GM12878 (cell line): ENCODE data around the gene STPG3. TPM values are rescaled to one million over a fixed set of nuclear protein-coding genes. Genes with fewer than 3 reads are reported as not detected.

Experiments used
- ATAC-seq: fragments of 200-7000 bp; cut with Tn5 transposase; 3 replicates; pipeline ENCODE4 v1.9.1; 2020; ENCODE audit warnings: mild to moderate bottlenecking, moderate library complexity
- BruUV-seq: library from RNA; stranded (reverse); fragments of 400-500 nt; replicated peaks from 2 replicates; lab custom pipeline; 2021; lab: Mats Ljungman, UMichigan
- CTCF ChIA-PET: fragments of 300-600 bp; sonication (Branson Sonifier 250); formaldehyde crosslinking; extraction: SDS; loops from one replicate; lab custom pipeline; 2021; ENCODE audit warnings: inconsistent platforms; lab: Yijun Ruan, JAX
- POLR2A ChIA-PET: fragments of 350-600 bp; formaldehyde crosslinking; extraction: SDS; loops from one replicate; lab custom pipeline; 2021; ENCODE audit warnings: inconsistent platforms; lab: Charles Lee
- RAD21 ChIA-PET: fragments of 300-600 bp; sonication (Branson Sonifier 250); formaldehyde crosslinking; loops from one replicate; lab custom pipeline; 2023; ENCODE audit warnings: antibody characterized with exemption; ENCODE audit not compliant: unreplicated experiment; lab: Charles Lee
- SMC1A ChIA-PET: fragments of 300-600 bp; sonication (Branson Sonifier 250); formaldehyde crosslinking; loops from one replicate; lab custom pipeline; 2023; ENCODE audit not compliant: unreplicated experiment, uncharacterized antibody; lab: Charles Lee
- DNase-seq: peaks from one replicate; pipeline ENCODE4 v3.0.0-alpha.2; 2011; ENCODE audit warnings: low read depth, low spot score
- FAIRE-seq: peaks from 3 replicates; lab custom pipeline; 2011; peaks lifted over from hg19 to GRCh38; lab: Jason Lieb, UNC
- H2AFZ ChIP-seq: 2 replicates; pipeline ENCODE4 v1.6.0; 2011; ENCODE audit warnings: low read depth, low read length, control low read depth; ENCODE audit not compliant: control insufficient read depth
- H3K27ac ChIP-seq: 2 replicates; pipeline ENCODE4 v1.5.1; 2011; ENCODE audit warnings: control low read depth; ENCODE audit not compliant: control insufficient read depth, insufficient read depth
- H3K27me3 ChIP-seq, 2 experiments: replicated peaks in 1 of 2; 2 replicates each; pipeline versions ENCODE4 v1.6.0 to v1.6.1; 2011; ENCODE audit warnings: low read length in 1 of 2; ENCODE audit not compliant: control insufficient read depth in 2 of 2, insufficient read depth in 2 of 2
- H3K36me3 ChIP-seq, 2 experiments: 2 replicates each; pipeline ENCODE4 v1.5.1; 2011; ENCODE audit warnings: low read length in 1 of 2; ENCODE audit not compliant: control insufficient read depth in 2 of 2, insufficient read depth in 2 of 2
- H3K4me1 ChIP-seq: 2 replicates; pipeline ENCODE4 v1.6.1; 2011; ENCODE audit warnings: mild to moderate bottlenecking, low read length, moderate library complexity, mixed read lengths; ENCODE audit not compliant: control insufficient read depth, insufficient read depth
- H3K4me2 ChIP-seq: 2 replicates; pipeline ENCODE4 v1.6.0; 2011; ENCODE audit warnings: control low read depth; ENCODE audit not compliant: control insufficient read depth, insufficient read depth
- H3K4me3 ChIP-seq: fragments of 200-600 bp; sonication (generic); 2 replicates; pipeline ENCODE4 v1.5.1; 2016
- H3K79me2 ChIP-seq: 2 replicates; pipeline ENCODE4 v1.6.0; 2011; ENCODE audit warnings: low read length; ENCODE audit not compliant: control insufficient read depth, insufficient read depth
- H3K9ac ChIP-seq: 2 replicates; pipeline ENCODE4 v1.8.0; 2011; ENCODE audit warnings: low read length, control low read depth, mixed read lengths; ENCODE audit not compliant: control insufficient read depth, insufficient read depth
- H3K9me3 ChIP-seq: replicated peaks from 3 replicates; pipeline ENCODE4 v1.5.1; 2011; ENCODE audit warnings: mild to moderate bottlenecking, low read length; ENCODE audit not compliant: control insufficient read depth, insufficient read depth
- H4K20me1 ChIP-seq: 2 replicates; pipeline ENCODE4 v1.6.0; 2011; ENCODE audit not compliant: control insufficient read depth, insufficient read depth
- BMI1 ChIP-seq: fragments of 450-650 bp; IDR thresholded peaks from 2 replicates; pipeline ENCODE4 v1.6.1; 2016; ENCODE audit warnings: mild to moderate bottlenecking, moderate library complexity, borderline replicate concordance
- CHD1 ChIP-seq: IDR thresholded peaks from 2 replicates; pipeline ENCODE4 v1.6.1; 2012; ENCODE audit warnings: low read depth, low read length, improper control_type of control experiment
- EP300 ChIP-seq, 2 experiments: fragments of 150-350 bp in 1 of 2; IDR thresholded peaks; 2 replicates each; pipeline ENCODE4 v1.6.1; 2011 to 2012; ENCODE audit warnings: low read depth in 2 of 2, low read length in 2 of 2, borderline replicate concordance in 1 of 2, improper control_type of control experiment in 1 of 2, inconsistent platforms in 1 of 2; ENCODE audit not compliant: control insufficient read depth in 1 of 2
- ETV6 ChIP-seq, 2 experiments: fragments of 450-650 bp in 1 of 2; IDR thresholded peaks in 1 of 2; conservative IDR thresholded peaks in 1 of 2; 2 replicates each; pipeline ENCODE4 v1.6.1; 2014; ENCODE audit warnings: antibody characterized with exemption in 1 of 2, borderline replicate concordance in 1 of 2, low read depth in 1 of 2, mild to moderate bottlenecking in 1 of 2, moderate library complexity in 1 of 2
- KDM1A ChIP-seq: fragments of 200-600 bp; sonication (generic); IDR thresholded peaks from 2 replicates; pipeline ENCODE4 v1.6.1; 2016; ENCODE audit warnings: borderline replicate concordance
- LARP7 ChIP-seq: fragments of 450-650 bp; IDR thresholded peaks from 2 replicates; pipeline ENCODE4 v1.6.1; 2017; ENCODE audit warnings: mild to moderate bottlenecking
- MEF2A ChIP-seq: IDR thresholded peaks from 2 replicates; pipeline ENCODE4 v1.6.1; 2011; ENCODE audit warnings: low read depth, mild to moderate bottlenecking, low read length, moderate library complexity; ENCODE audit not compliant: insufficient read depth
- NRF1 ChIP-seq: conservative IDR thresholded peaks from 2 replicates; pipeline ENCODE4 v1.6.1; 2011; ENCODE audit warnings: mild to moderate bottlenecking, low read depth, low read length, improper control_type of control experiment
- RUNX3 ChIP-seq: IDR thresholded peaks from 2 replicates; pipeline ENCODE4 v1.6.1; 2012; ENCODE audit warnings: low read length, inconsistent platforms
- STAT3 ChIP-seq: IDR thresholded peaks from 2 replicates; pipeline ENCODE4 v1.6.1; 2011; ENCODE audit warnings: low read depth, low read length, improper control_type of control experiment
- TCF3 ChIP-seq: IDR thresholded peaks from 2 replicates; pipeline ENCODE4 v1.6.1; 2012; ENCODE audit warnings: low read depth, mild to moderate bottlenecking, low read length, borderline replicate concordance; ENCODE audit not compliant: insufficient read depth
- YBX1 ChIP-seq: fragments of 450-650 bp; IDR thresholded peaks from 2 replicates; pipeline ENCODE4 v1.6.1; 2016; ENCODE audit warnings: antibody characterized with exemption
- YY1 ChIP-seq: IDR thresholded peaks from 2 replicates; pipeline ENCODE4 v1.6.1; 2011; ENCODE audit warnings: low read depth, mild to moderate bottlenecking, low read length
- ZBTB33 ChIP-seq: fragments of 450-650 bp; IDR thresholded peaks from 2 replicates; pipeline ENCODE4 v1.6.1; 2017; ENCODE audit warnings: mild to moderate bottlenecking
- ZNF687 ChIP-seq: fragments of 450-650 bp; IDR thresholded peaks from 2 replicates; pipeline ENCODE4 v1.6.1; 2017; ENCODE audit warnings: mild to moderate bottlenecking, moderate library complexity
- WGBS: methylation state at CpG from one replicate; pipeline ENCODE4 v1.1.6; 2016; ENCODE audit warnings: low lambda C conversion rate; ENCODE audit not compliant: insufficient replicate concordance, insufficient coverage; ENCODE audit errors: missing lambda C conversion rate; 5-methylcytosine and 5-hydroxymethylcytosine counted together
- in situ Hi-C: fragments of 300-500 bp; cut with MboI; formaldehyde crosslinking; loops from 9 replicates; pipeline ENCODE4 v1.14.3; 2018; ENCODE audit warnings: mixed read lengths
- intact Hi-C: fragments of 100-400 bp; cut with micrococcal nuclease; formaldehyde crosslinking; loops from one replicate; pipeline ENCODE4 v1.14.2; 2022; ENCODE audit not compliant: unreplicated experiment
- polyA plus RNA-seq, 11 experiments: library from polyadenylated mRNA; depleted of rRNA in 4 of 11; unstranded in 6 of 11; stranded (reverse) in 5 of 11; fragments of >200 nt; fragmentation: Nextera tagmentation in 4 of 11; fragmentation: Illumina TruSeq in 1 of 11; extraction: Ambion mirVana in 4 of 11; extraction: Trizol in 1 of 11; gene quantifications; 1 replicate in 1 of 11; 2 replicates in 10 of 11; pipeline versions ENCODE4 v1.2.1 to v1.2.3, GENCODE V29; 2011 to 2016; ENCODE audit warnings: inconsistent platforms in 2 of 11, missing spikeins in 2 of 11, low read depth in 1 of 11
- total RNA-seq, 4 experiments: library from RNA; depleted of rRNA in 3 of 4; stranded (reverse); fragments of >200 nt in 3 of 4; fragmentation: Illumina TruSeq in 1 of 4; extraction: Trizol in 1 of 4; gene quantifications; 2 replicates each; pipeline versions ENCODE4 v1.2.1 to v1.2.3, GENCODE V29; 2013 to 2021

STPG3 gene
- total and polyA plus RNA-seq, 10 of the 15 experiments (the other 5 are each of a cell fraction or from before 2014, with no cell fraction given) = not detected

DNA sequence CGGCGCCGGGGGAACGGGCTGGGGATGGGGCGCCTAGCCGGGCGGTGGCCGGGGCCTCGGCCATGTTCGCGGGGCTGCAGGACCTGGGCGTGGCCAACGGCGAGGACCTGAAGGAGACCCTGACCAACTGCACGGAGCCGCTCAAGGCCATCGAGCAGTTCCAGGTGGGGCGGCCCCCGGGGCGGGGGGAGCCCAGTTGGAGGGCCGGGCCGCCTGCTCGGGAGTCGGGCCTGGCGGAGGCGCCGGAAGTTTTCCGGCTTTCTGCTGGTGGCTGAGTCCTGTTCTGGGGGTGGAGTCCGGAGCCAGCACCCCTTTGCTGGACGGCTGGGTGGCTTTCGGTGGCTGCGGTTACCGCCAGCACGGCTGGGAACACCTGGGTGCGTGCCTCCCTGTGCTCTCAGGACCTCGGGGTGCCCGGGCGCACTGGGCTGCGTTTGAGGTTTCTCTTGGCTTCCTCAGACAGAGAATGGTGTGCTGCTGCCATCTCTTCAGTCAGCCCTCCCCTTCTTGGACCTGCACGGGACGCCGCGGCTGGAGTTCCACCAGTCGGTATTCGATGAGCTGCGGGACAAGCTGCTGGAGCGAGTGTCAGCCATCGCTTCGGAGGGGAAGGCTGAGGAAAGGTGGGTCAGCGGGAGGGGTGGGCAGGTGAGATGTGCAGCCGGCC lies 4.5 kb downstream of the STPG3 start (continued):
- TF ChIP-seq CHD1 (0 out of 2 replicates have a peak, but pooled peaks have one; percentile 17), KDM1A (no peak), LARP7 (peak; percentile 20; the same call in 1 of the 2 replicates), ETV6 (conservative IDR thresholded peaks at IDR 0.05 in 1 of 2, IDR thresholded peaks at IDR 0.05 in 1 of 2; ENCODE audit: borderline replicate concordance in 1 of 2, low read depth in 1 of 2) (0 out of 4 replicates have a peak, but pooled peaks of 1 of the 2 experiments have one; percentile 38), TCF3 (0 out of 2 replicates have a peak, but pooled peaks have one; percentile 57), MEF2A (no peak), YY1 (peak; percentile 75), RUNX3 (peak; percentile 54; the same call in 1 of the 2 replicates)
- TF ChIP-seq, all 136 proteins: peak for 9

- FAIRE-seq (no peak), ATAC-seq (no peak), DNase-seq (no peak)
- Histone ChIP-seq H3K36me3 (peaks cover 2 to 8% of the 10 kb centered on the region in 2 experiments; a peak in 3 of 4 replicates), H3K27me3 (no peaks in the 10 kb centered on the region), H4K20me1 (no peaks in the 10 kb centered on the region), H3K79me2 (peaks cover 18% of the 10 kb centered on the region), H3K9ac (no peak overlapping the region), H3K9me3 (no peaks in the 10 kb centered on the region), H3K4me3 (peak overlapping the region; percentile 93), H3K4me1 (peaks cover 14% of the 10 kb centered on the region), H3K27ac (no peak overlapping the region), H2AFZ (no peak overlapping the region), H3K4me2 (peak overlapping the region; percentile 81)
- intact Hi-C loops = no loop called here
- ChIA-PET POLR2A (interaction anchor here (0.6 to 6.2 kb wide), 8 partner anchors 11 to 97 kb away, joined by 3 to 112 read pairs (median 4); partner anchors contain the start of gene TUBB4B), CTCF (interaction anchor here (0.9 to 1.6 kb wide), 6 partner anchors 8 to 31 kb away, joined by 3 to 5 read pairs (median 4); partner anchors contain the start of gene TUBB4B), RAD21 (interaction anchor here (1.1 to 1.8 kb wide), 3 partner anchors 16 to 21 kb away, joined by 4 to 8 read pairs (median 4); partner anchors contain the start of genes TOR4A and TUBB4B), SMC1A (interaction anchor here (0.6 to 1.6 kb wide), 2 partner anchors 16 to 19 kb away, joined by 3 to 5 read pairs; no protein-coding TSS in a partner anchor)
- WGBS = 92% methylated on average over 15 of the region's 15 CpGs
- in situ Hi-C loops = no loop called here
- no TSS peak for BruUV-seq
- TF ChIP-seq NRF1 (no peak), STAT3 (no peak), ZBTB33 (no peak), ZNF687 (no peak), EP300 (IDR thresholded peaks at IDR 0.05; ENCODE audit: borderline replicate concordance in 1 of 2, control insufficient read depth in 1 of 2, low read depth in 2 of 2, low read length in 2 of 2) (no peak), YBX1 (no peak), BMI1 (no peak), MEF2A (no peak)
Observed at GRCh38 chr9:137256362-137256761, 5.3 kb downstream of the STPG3 start.
